Measurements from ENCODE around the gene GTF2IRD1.
A peak's percentile ranks its signal among the peaks of the same experiment; 100 is the strongest.
"Not testable (repeated sequence)": the region's sequence is repeated elsewhere in the genome, so short reads cannot be mapped to it uniquely, and the experiment has no call there.

Gene GTF2IRD1

GRCh38 chr7:74409571-74409970 is 44.1 kb upstream of the GTF2IRD1 start:
- TF ChIP-seq, protein P1, sequence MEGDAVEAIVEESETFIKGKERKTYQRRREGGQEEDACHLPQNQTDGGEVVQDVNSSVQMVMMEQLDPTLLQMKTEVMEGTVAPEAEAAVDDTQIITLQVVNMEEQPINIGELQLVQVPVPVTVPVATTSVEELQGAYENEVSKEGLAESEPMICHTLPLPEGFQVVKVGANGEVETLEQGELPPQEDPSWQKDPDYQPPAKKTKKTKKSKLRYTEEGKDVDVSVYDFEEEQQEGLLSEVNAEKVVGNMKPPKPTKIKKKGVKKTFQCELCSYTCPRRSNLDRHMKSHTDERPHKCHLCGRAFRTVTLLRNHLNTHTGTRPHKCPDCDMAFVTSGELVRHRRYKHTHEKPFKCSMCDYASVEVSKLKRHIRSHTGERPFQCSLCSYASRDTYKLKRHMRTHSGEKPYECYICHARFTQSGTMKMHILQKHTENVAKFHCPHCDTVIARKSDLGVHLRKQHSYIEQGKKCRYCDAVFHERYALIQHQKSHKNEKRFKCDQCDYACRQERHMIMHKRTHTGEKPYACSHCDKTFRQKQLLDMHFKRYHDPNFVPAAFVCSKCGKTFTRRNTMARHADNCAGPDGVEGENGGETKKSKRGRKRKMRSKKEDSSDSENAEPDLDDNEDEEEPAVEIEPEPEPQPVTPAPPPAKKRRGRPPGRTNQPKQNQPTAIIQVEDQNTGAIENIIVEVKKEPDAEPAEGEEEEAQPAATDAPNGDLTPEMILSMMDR (conservative IDR thresholded peaks at IDR 0.05; ENCODE audit: low read length), result no peak
- H3K4me3 ChIP-seq (ENCODE audit: low read length), result no peak overlapping the region

DNA sequence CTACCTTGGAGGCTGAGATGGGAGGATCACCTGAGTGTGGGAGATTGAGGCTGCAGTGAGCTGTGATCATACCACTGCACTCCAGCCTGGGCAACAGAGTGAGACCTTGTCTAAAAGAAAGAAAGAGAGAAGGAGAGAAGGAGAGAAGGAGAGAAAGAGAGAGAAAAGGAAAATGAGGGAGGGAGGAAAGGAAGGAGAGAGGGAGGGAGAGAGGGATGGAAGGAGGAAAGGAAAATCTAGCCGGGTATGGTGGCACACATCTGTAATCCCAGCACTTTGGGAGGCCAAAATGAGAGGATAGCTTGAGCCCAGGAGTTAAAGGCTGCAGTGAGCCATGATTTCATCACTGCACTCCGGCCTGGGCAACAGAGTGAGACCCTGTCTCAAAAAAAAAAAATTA is 42.9 kb upstream of the GTF2IRD1 start:
- no peak overlapping the region for H3K4me3 ChIP-seq (ENCODE audit: low read length)
- TF ChIP-seq, protein P1 (conservative IDR thresholded peaks at IDR 0.05; ENCODE audit: low read length), result no peak
- no peak for DNase-seq (ENCODE audit: low read depth)

More at GRCh38 chr7:74409571-74409970, 44.1 kb upstream of the GTF2IRD1 start:
- DNase-seq (ENCODE audit: low read depth), result no peak

DNA sequence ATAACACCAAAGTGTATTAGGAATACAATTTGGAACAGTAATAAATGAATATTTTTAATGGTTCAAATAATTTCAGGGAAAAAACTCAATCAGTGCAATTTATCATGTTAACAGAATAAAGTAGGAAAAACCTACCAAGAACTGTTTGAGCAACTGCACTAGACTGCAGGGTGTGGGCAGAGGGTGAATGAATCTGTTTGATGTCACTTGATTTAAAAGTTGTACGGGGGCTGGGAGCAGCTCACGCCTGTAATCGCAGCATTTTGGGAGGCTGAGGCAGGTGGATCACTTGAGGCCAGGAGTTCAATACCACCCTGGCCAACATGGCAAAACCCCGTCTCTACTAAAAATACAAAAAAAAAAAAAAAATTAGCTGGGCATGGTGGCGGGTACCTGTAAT is 42.1 kb upstream of the GTF2IRD1 start:
- DNase-seq (ENCODE audit: low read depth); H3K4me3 ChIP-seq (ENCODE audit: low read length): not testable (repeated sequence)

GRCh38 chr7:74412056-74412455 is 41.6 kb upstream of the GTF2IRD1 start:
- TF ChIP-seq, protein P1 (conservative IDR thresholded peaks at IDR 0.05; ENCODE audit: low read length), result no peak
- no peak for DNase-seq (ENCODE audit: low read depth)

GRCh38 chr7:74412603-74413002 is 41.1 kb upstream of the GTF2IRD1 start:
- no peak for DNase-seq (ENCODE audit: low read depth)
- H3K4me3 ChIP-seq (ENCODE audit: low read length), result no peak overlapping the region
- TF ChIP-seq, protein P1 (conservative IDR thresholded peaks at IDR 0.05; ENCODE audit: low read length), result no peak

More at GRCh38 chr7:74412056-74412455, 41.6 kb upstream of the GTF2IRD1 start:
- no peak overlapping the region for H3K4me3 ChIP-seq (ENCODE audit: low read length)

DNA sequence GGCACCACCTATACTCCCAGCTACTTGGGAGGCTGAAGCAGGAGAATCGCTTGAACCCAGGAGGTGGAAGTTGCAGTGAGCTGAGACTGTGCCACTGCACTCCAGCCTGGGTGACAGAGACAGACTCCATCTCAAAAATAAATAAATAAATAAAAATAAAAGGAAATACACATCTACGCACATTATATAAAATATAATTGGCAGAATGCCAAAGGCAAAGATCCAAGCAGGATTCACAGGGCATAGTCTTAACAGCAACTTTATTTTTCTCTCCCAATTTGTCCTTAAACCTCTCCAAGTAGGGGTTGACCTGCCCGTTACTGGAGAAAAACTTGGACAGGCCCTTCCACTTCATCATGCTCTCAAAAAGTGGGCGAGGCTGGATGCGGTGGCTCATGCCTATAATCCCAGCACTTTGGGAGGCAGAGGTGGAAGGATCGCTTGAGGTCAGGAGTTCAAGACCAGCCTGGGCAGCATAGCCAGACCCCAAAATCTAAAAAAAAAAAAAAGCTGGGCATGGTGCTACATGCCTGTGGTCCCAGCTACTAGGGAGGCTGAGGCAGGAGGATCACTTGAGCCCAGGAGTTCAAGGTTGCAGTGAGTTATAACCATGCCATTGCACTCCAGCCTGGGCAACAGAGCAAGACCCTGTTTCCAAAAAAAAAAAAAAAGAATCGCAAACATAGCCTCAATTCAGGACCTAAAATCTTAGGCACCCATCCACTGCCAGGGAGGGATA is 38.9 kb upstream of the GTF2IRD1 start:
- not testable (repeated sequence) for H3K4me3 ChIP-seq (ENCODE audit: low read length); DNase-seq (ENCODE audit: low read depth)

DNA sequence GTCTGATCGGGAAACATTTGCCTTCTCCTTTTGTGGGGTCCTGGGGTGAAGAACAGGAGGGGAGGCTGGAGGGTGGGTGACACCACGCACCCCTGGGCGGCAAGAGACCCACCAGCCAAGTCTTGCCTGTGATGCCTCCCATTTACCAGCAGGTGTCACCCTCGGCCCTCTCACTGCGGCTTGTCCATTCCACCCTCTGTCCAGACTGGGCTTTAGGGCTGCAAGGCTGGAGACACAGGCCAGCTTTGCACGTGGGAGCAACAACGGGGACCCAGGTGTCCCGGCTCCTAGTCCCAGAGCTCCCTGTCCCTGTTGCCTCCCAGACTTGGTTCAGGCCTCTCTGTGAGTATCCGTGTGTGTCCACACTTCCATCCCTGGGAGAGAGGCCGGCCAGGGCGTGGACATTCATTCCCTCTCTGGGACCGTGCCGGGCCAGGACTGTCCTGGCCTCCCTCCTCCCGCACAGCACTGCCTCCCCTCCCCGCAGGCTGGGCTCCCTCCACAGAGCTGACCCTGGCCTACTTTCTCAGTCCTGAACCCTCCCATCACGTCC is 36.2 kb upstream of the GTF2IRD1 start:
- TF ChIP-seq, protein P1 (conservative IDR thresholded peaks at IDR 0.05; ENCODE audit: low read length), result peak; percentile 97
- no peak overlapping the region for H3K4me3 ChIP-seq (ENCODE audit: low read length)
- peak; percentile 52 for DNase-seq (ENCODE audit: low read depth)

- TF ChIP-seq, protein P1 (conservative IDR thresholded peaks at IDR 0.05; ENCODE audit: low read length), result no peak
- H3K4me3 ChIP-seq (ENCODE audit: low read length), result no peak overlapping the region
- DNase-seq (ENCODE audit: low read depth), result no peak
Observed at GRCh38 chr7:74418076-74418475, 35.6 kb upstream of the GTF2IRD1 start.
